ENCODE data around the gene NOTUM. TPM values are rescaled to one million over a fixed set of nuclear protein-coding genes. Genes with fewer than 3 reads are reported as not detected.
"Not testable (repeated sequence)": the region's sequence is repeated elsewhere in the genome, so short reads cannot be mapped to it uniquely, and the experiment has no call there.

NOTUM gene
- total and polyA plus RNA-seq, 10 of the 15 experiments (the other 5 are each of a cell fraction or from before 2014, with no cell fraction given): 0.04 to 0.13 TPM; not detected in 8

DNA sequence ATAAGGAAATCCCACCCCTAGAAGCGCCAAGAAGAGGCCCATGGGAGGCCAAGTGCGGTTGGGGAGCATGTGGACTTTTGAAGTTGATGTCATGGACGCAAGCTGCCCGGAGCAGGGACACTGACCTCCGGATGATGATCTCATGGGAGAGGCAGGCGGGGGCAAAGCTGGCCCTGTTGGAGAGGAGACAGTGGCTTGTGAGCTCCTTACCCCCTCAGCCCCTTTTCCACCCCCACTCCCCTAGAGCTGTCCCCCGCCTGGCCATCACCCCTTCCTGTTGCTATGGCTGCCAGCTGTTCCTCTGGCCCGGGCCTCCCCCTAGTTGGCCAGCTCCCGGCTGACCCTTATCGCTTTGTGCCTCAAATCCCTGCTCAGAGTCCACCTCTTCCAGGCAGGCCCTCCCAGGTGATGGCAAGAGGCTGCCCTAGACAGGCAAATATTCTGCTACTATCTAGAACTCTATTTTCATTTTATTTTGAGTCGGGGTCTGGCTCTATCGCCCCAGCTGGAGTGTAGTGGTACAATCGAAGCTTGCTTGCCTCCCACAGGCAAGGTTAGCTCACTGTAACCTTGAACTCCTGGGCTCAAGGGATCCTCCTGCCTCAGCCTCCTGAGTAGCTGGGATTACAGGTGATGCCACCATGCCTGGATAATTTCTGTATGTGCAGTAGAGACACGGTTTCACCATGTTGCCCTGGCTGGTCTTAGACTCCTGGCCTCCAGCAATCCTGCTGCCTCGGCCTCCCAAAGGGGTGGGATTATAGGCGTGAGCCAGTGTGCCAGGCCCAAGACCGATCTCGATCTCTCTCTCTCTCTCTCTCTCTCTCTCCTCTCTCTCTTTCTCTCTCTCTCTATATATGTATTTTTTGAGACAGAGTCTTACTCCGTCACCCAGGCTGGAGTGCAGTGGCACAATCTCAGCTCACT, 6.6 kb downstream of the NOTUM start:
- no peaks in the 10 kb centered on the region for H3K36me3 ChIP-seq (ENCODE audit: control insufficient read depth in 2 of 2, insufficient read depth in 2 of 2, low read length in 1 of 2)
- ATAC-seq (no peak), FAIRE-seq (no peak), DNase-seq (ENCODE audit: low read depth, low spot score) (no peak)
- H3K27ac ChIP-seq (ENCODE audit: control insufficient read depth, insufficient read depth): no peak overlapping the region
- no peak overlapping the region for H3K4me2 ChIP-seq (ENCODE audit: control insufficient read depth, insufficient read depth)
- in situ Hi-C loops (cut with MboI): no loop called here
- no peak for TF ChIP-seq MEF2B (IDR thresholded peaks at IDR 0.05; ENCODE audit: partially characterized antibody, poor library complexity, severe bottlenecking)
- TF ChIP-seq CREM (IDR thresholded peaks at IDR 0.05; ENCODE audit: low read depth): no peak
- no peak for TF ChIP-seq SREBF2 (IDR thresholded peaks at IDR 0.05; ENCODE audit: low read length)
- TF ChIP-seq MLLT1 (IDR thresholded peaks at IDR 0.05): no peak
- TF ChIP-seq POLR2AphosphoS2 (IDR thresholded peaks at IDR 0.05; ENCODE audit: low read depth, low read length): no peak
- TF ChIP-seq CEBPB (IDR thresholded peaks at IDR 0.05; ENCODE audit: borderline replicate concordance in 1 of 2, low read depth in 2 of 2, low read length in 2 of 2): no peak
- no peak for TF ChIP-seq CBX3 (IDR thresholded peaks at IDR 0.05; ENCODE audit: borderline replicate concordance, low read depth)
- TF ChIP-seq, protein P1, sequence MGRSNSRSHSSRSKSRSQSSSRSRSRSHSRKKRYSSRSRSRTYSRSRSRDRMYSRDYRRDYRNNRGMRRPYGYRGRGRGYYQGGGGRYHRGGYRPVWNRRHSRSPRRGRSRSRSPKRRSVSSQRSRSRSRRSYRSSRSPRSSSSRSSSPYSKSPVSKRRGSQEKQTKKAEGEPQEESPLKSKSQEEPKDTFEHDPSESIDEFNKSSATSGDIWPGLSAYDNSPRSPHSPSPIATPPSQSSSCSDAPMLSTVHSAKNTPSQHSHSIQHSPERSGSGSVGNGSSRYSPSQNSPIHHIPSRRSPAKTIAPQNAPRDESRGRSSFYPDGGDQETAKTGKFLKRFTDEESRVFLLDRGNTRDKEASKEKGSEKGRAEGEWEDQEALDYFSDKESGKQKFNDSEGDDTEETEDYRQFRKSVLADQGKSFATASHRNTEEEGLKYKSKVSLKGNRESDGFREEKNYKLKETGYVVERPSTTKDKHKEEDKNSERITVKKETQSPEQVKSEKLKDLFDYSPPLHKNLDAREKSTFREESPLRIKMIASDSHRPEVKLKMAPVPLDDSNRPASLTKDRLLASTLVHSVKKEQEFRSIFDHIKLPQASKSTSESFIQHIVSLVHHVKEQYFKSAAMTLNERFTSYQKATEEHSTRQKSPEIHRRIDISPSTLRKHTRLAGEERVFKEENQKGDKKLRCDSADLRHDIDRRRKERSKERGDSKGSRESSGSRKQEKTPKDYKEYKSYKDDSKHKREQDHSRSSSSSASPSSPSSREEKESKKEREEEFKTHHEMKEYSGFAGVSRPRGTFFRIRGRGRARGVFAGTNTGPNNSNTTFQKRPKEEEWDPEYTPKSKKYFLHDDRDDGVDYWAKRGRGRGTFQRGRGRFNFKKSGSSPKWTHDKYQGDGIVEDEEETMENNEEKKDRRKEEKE (IDR thresholded peaks at IDR 0.05): no peak
- no peak for TF ChIP-seq IKZF1 (conservative IDR thresholded peaks at IDR 0.05)
- ChIA-PET CTCF (interaction anchor here (0.6 to 2.0 kb wide), 6 partner anchors 10 to 1008 kb away, joined by 3 to 11 read pairs (median 4); partner anchors contain the start of gene CENPX), SMC1A (ENCODE audit: uncharacterized antibody, unreplicated experiment) (interaction anchor here (0.8 to 1.1 kb wide), 2 partner anchors 20 to 67 kb away, joined by 3 read pairs; no protein-coding TSS in a partner anchor), RAD21 (ENCODE audit: unreplicated experiment) (interaction anchor here (1.2 to 1.7 kb wide), 2 partner anchors 66 to 85 kb away, joined by 4 to 8 read pairs; no protein-coding TSS in a partner anchor), POLR2A (interaction anchor here (0.6 to 0.7 kb wide), 2 partner anchors 11 to 31 kb away, joined by 3 to 5 read pairs; no protein-coding TSS in a partner anchor)
- no peaks in the 10 kb centered on the region for H3K9me3 ChIP-seq (replicated peaks; ENCODE audit: control insufficient read depth, insufficient read depth, low read length)
- intact Hi-C loops (cut with micrococcal nuclease; ENCODE audit: unreplicated experiment): no loop called here
- H4K20me1 ChIP-seq (ENCODE audit: control insufficient read depth, insufficient read depth): no peaks in the 10 kb centered on the region
- H2AFZ ChIP-seq (ENCODE audit: control insufficient read depth, low read depth, low read length): no peak overlapping the region
- H3K4me3 ChIP-seq: no peak overlapping the region
- no peak overlapping the region for H3K9ac ChIP-seq (ENCODE audit: control insufficient read depth, insufficient read depth, low read length)
- peaks cover 2 to 10% of the 10 kb centered on the region in 2 experiments for H3K27me3 ChIP-seq (replicated peaks in 1 of 2; ENCODE audit: control insufficient read depth in 2 of 2, insufficient read depth in 2 of 2, low read length in 1 of 2)
- H3K79me2 ChIP-seq (ENCODE audit: control insufficient read depth, insufficient read depth, low read length): no peaks in the 10 kb centered on the region
- BruUV-seq (replicated peaks): no TSS peak
- 30% methylated on average over 18 of the region's 19 CpGs for WGBS (ENCODE audit: insufficient coverage, insufficient replicate concordance, low lambda C conversion rate, missing lambda C conversion rate)
- no peaks in the 10 kb centered on the region for H3K4me1 ChIP-seq (ENCODE audit: control insufficient read depth, insufficient read depth, low read length)

DNA sequence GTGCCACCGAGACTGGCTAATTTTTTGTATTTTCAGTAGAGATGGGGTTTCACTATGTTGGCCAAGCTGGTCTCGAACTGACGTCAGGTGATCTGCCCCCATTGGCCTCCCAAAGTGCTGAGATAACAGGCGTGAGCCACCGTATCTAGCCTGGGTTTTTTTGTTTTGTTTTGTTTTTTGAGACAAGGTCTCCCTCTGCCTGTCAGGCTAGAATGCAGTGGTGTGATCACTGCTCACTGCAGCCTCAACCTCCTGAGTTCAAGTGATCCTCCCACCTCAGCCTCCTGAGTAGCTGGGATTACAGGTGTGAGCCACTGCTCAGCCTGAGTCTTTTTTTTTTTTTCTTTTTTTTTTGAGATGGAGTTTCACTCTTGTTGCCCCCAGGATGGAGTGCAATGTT, 7.5 kb downstream of the NOTUM start:
- SMC1A ChIA-PET (ENCODE audit: uncharacterized antibody, unreplicated experiment): interaction anchor here (0.6 to 0.8 kb wide), 2 partner anchors 19 to 224 kb away, joined by 3 read pairs; no protein-coding TSS in a partner anchor
- CTCF ChIA-PET: interaction anchor here (0.8 to 2.0 kb wide), 3 partner anchors 68 to 138 kb away, joined by 3 to 11 read pairs (median 3); partner anchors contain the start of gene CENPX
- H3K27ac ChIP-seq (ENCODE audit: control insufficient read depth, insufficient read depth); H3K4me2 ChIP-seq (ENCODE audit: control insufficient read depth, insufficient read depth); H3K27me3 ChIP-seq (replicated peaks in 1 of 2; ENCODE audit: control insufficient read depth in 2 of 2, insufficient read depth in 2 of 2, low read length in 1 of 2); H3K4me3 ChIP-seq; H3K36me3 ChIP-seq (ENCODE audit: control insufficient read depth in 2 of 2, insufficient read depth in 2 of 2, low read length in 1 of 2); H3K9ac ChIP-seq (ENCODE audit: control insufficient read depth, insufficient read depth, low read length); in situ Hi-C loops (cut with MboI); H3K4me1 ChIP-seq (ENCODE audit: control insufficient read depth, insufficient read depth, low read length); H3K79me2 ChIP-seq (ENCODE audit: control insufficient read depth, insufficient read depth, low read length); BruUV-seq (replicated peaks); intact Hi-C loops (cut with micrococcal nuclease; ENCODE audit: unreplicated experiment); DNase-seq (ENCODE audit: low read depth, low spot score); H2AFZ ChIP-seq (ENCODE audit: control insufficient read depth, low read depth, low read length); FAIRE-seq; H4K20me1 ChIP-seq (ENCODE audit: control insufficient read depth, insufficient read depth); H3K9me3 ChIP-seq (replicated peaks; ENCODE audit: control insufficient read depth, insufficient read depth, low read length): not testable (repeated sequence)
- POLR2A ChIA-PET: interaction anchor here (0.6 to 0.7 kb wide), 2 partner anchors 245 to 679 kb away, joined by 3 to 6 read pairs; no protein-coding TSS in a partner anchor
- 27% methylated on average over 5 of the region's 5 CpGs for WGBS (ENCODE audit: insufficient coverage, insufficient replicate concordance, low lambda C conversion rate, missing lambda C conversion rate)
- RAD21 ChIA-PET (ENCODE audit: unreplicated experiment): interaction anchor here (1.2 kb wide), 1 partner anchor 67 kb away, joined by 8 read pairs; no protein-coding TSS in a partner anchor
- ATAC-seq: peak; percentile 30; the same call in 1 of the 3 replicates
